Activated naive CD4-positive, alpha-beta T cell treated with anti-CD3 and anti-CD28 coated beads for 36 hours (primary cell): ENCODE results near the gene PARD3B. TPM values are rescaled to one million over a fixed set of nuclear protein-coding genes. Genes with fewer than 3 reads are reported as not detected.

Experiments
- CTCF ChIA-PET: fragments of 350-600 bp; sonication (Branson Sonifier 250); formaldehyde crosslinking; loops from one replicate; lab custom pipeline; 2021; ENCODE audit warnings: antibody characterized with exemption; lab: Charles Lee
- DNase-seq: peaks from one replicate; pipeline ENCODE4 v3.0.0-alpha.2; 2020
- H3K27ac Mint-ChIP-seq: one replicate; pipeline ENCODE4 v1.8.0; 2021; ENCODE audit warnings: mild to moderate bottlenecking, mixed read lengths
- H3K27me3 Mint-ChIP-seq: one replicate; pipeline ENCODE4 v1.8.0; 2021; ENCODE audit warnings: low read depth, mixed read lengths
- H3K36me3 Mint-ChIP-seq: one replicate; pipeline ENCODE4 v1.8.0; 2021; ENCODE audit warnings: low read depth, mixed read lengths
- H3K4me1 Mint-ChIP-seq: one replicate; pipeline ENCODE4 v1.8.0; 2021; ENCODE audit warnings: low read depth, mixed read lengths
- H3K4me3 Mint-ChIP-seq: one replicate; pipeline ENCODE4 v1.8.0; 2021; ENCODE audit warnings: mild to moderate bottlenecking, moderate library complexity, mixed read lengths
- H3K9me3 Mint-ChIP-seq: one replicate; pipeline ENCODE4 v1.8.0; 2021; ENCODE audit warnings: mixed read lengths
- intact Hi-C: fragments of 100-400 bp; cut with micrococcal nuclease; formaldehyde crosslinking; loops from one replicate; pipeline ENCODE4 v1.15.1; 2023
- total RNA-seq, 2 experiments: library from RNA; stranded (reverse); gene quantifications; one replicate each; pipeline ENCODE4 v1.2.3, GENCODE V29; 2021

The PARD3B gene
- total RNA-seq, 2 experiments from 2014 or later, result 0.15 to 0.43 TPM

DNA sequence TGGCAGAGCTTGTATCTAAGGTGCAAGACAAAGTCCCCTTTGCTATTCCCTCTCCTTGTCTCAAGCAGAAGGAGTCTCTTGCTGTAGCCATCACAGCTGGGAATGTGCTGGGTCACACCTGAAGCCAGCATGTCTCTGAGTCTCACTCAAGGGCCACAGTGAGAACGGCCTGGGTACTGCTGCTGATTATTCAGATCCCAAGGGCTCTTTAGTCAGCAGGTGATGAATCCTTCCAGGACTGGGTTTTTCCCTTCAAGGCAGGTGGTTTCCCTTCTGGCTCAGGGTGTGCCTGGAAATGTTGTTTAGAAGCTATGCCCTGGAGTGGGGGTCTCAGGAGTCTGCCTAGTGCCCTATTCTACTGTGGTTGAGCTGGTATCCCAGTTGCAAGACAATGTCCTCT, 356.3 kb downstream of the PARD3B start:
- Mint-ChIP-seq H3K4me3 (no peak overlapping the region), H3K4me1 (peaks cover 9% of the 10 kb centered on the region), H3K9me3 (peaks cover 10% of the 10 kb centered on the region), H3K36me3 (peaks cover 8% of the 10 kb centered on the region), H3K27ac (no peak overlapping the region), H3K27me3 (no peaks in the 10 kb centered on the region)
- DNase-seq, result peak; percentile 24
- CTCF ChIA-PET, result no interaction called here
- intact Hi-C loops, result loop anchor here (2.0 kb wide), 1 partner anchor 69 kb away; no protein-coding TSS in a partner anchor

DNA sequence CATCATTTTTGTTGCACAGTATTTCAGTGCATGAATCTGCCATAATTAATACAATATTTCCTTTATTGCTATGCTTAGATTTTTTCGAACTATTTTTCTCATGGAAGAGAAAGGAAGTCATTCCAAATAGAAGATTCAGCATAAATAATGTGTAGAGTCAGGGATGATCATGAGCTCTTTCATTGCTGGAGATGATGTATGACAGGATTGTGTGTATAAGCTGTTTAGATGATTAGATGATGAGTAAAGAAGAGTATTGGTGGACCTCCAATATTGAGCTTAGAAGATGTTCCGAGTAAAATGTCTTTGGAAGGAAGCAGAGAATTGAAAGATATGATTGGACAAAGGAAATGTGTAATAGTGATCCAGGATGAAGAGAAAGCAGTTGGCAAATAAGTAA, 364.5 kb downstream of the PARD3B start:
- H3K9me3 Mint-ChIP-seq, result no peaks in the 10 kb centered on the region
- no peaks in the 10 kb centered on the region for H3K27me3 Mint-ChIP-seq
- DNase-seq, result no peak
- H3K27ac Mint-ChIP-seq, result no peak overlapping the region
- no peaks in the 10 kb centered on the region for H3K4me1 Mint-ChIP-seq
- no peak overlapping the region for H3K4me3 Mint-ChIP-seq
- CTCF ChIA-PET, result interaction anchor here (0.6 to 1.4 kb wide), 2 partner anchors 17 to 161 kb away, joined by 3 read pairs; no protein-coding TSS in a partner anchor
- intact Hi-C loops, result no loop called here
- H3K36me3 Mint-ChIP-seq, result no peaks in the 10 kb centered on the region

DNA sequence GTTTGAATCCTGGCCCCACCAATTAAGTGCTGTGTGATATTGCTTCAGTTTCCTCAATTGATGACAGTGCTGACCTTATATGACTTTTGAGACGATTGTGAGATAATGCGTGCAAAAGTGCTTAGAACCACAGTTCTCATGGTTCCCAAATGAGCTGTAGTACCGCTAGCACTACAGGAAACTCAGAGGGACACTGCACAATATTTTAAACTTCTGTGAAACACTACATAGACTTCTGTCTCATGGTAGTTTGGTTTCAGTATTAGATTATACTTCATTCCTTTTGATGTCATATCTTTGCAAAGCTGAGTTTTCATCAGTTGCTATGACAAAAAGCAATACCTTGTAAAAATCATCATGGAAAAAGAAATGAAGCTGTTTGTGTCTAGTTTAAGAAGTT, 368.0 kb downstream of the PARD3B start:
- CTCF ChIA-PET, result no interaction called here
- H3K4me3 Mint-ChIP-seq, result no peak overlapping the region
- H3K4me1 Mint-ChIP-seq, result no peaks in the 10 kb centered on the region
- H3K27me3 Mint-ChIP-seq, result no peaks in the 10 kb centered on the region
- no peak for DNase-seq
- intact Hi-C loops, result no loop called here
- H3K27ac Mint-ChIP-seq, result no peak overlapping the region
- H3K9me3 Mint-ChIP-seq, result no peaks in the 10 kb centered on the region
- no peaks in the 10 kb centered on the region for H3K36me3 Mint-ChIP-seq

DNA sequence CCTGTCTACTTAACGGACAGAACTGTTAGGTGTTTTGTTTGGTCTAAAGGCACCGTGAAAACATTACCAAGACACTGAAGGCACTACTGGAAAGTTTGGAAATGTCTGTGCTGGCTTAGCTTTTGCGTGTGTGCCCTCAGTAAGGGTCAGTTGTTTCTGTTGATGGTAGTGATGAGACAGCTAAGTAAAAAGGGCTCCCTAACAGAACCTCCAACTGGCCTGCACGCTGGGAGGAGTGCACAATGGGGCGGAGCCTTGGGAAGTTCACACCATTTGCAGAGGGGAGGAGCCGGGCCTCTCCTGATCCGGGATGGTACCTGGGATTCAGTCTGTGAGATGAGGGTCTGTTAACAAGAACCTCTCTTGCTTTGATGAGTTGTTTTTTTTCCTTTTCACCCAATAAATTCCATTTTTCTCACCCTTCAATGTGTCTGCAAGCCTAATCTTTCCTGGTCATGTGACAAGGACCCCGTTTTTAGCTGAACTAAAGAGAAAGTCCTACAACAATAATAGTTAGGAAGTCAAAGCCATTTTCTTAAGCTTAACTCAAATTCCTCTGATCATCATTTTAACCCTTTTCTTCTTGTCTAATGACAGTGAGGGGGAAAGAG, 368.7 kb downstream of the PARD3B start:
- peaks cover 2% of the 10 kb centered on the region for H3K9me3 Mint-ChIP-seq
- intact Hi-C loops, result no loop called here
- H3K27ac Mint-ChIP-seq, result no peak overlapping the region
- no peaks in the 10 kb centered on the region for H3K27me3 Mint-ChIP-seq
- CTCF ChIA-PET, result no interaction called here
- DNase-seq, result no peak
- no peaks in the 10 kb centered on the region for H3K36me3 Mint-ChIP-seq
- no peaks in the 10 kb centered on the region for H3K4me1 Mint-ChIP-seq
- no peak overlapping the region for H3K4me3 Mint-ChIP-seq

DNA sequence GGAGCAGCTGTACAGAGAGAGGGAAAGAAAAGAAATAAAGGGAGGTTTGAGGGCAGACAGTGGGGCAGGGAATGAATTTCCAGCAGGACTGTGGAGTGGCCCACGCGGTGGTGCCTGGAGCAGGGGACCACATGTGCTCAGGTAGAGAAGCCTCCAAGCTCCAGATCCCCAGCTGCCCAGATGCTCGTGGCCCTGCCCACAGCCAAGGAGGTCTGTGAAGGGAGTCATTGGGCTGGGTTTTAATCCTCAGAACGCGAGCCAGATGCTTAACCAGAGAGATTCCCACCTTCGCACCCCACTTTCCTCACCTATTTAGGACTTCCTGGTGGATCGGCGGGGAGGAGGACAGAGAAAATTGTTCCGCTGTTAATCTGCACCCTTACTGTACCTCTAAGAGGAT, 369.4 kb downstream of the PARD3B start:
- Mint-ChIP-seq H3K27ac (no peak overlapping the region), H3K36me3 (no peaks in the 10 kb centered on the region), H3K9me3 (peaks cover 2% of the 10 kb centered on the region), H3K27me3 (no peaks in the 10 kb centered on the region), H3K4me3 (no peak overlapping the region), H3K4me1 (no peaks in the 10 kb centered on the region)
- intact Hi-C loops, result no loop called here
- CTCF ChIA-PET, result no interaction called here
- DNase-seq, result no peak

DNA sequence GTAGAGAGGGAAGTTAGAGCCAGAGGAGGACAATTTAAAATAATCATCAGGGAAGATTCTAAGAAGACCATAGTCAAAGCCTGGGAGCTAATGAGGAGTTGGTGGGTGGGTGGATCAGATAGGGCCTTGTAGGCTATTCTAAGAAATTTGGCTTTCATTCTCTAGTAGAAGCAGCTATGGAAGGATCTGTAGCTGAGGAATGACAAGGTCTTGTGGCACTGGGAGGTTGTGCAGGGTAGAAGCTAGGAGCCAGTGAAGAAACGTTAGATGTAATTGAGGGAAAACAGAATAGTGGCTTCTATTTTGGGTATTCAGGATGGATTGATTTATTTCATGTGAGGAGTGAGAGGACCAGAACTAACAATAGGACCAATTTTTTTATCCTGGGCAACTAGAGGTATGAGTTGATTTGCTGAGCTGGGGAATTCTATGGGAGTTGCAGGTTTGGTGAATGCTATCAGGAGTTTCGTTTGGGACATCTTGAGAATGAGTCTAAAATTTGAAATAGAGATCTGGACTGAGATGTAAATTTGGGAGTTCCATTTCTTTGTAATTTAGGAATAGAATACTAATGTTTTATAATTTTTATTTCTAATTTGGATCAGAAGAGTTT, 371.9 kb downstream of the PARD3B start:
- H3K9me3 Mint-ChIP-seq, result peaks cover 2% of the 10 kb centered on the region
- H3K36me3 Mint-ChIP-seq, result no peaks in the 10 kb centered on the region
- H3K4me1 Mint-ChIP-seq, result no peaks in the 10 kb centered on the region
- intact Hi-C loops, result no loop called here
- H3K27ac Mint-ChIP-seq, result no peak overlapping the region
- H3K4me3 Mint-ChIP-seq, result no peak overlapping the region
- CTCF ChIA-PET, result no interaction called here
- no peaks in the 10 kb centered on the region for H3K27me3 Mint-ChIP-seq
- no peak for DNase-seq

DNA sequence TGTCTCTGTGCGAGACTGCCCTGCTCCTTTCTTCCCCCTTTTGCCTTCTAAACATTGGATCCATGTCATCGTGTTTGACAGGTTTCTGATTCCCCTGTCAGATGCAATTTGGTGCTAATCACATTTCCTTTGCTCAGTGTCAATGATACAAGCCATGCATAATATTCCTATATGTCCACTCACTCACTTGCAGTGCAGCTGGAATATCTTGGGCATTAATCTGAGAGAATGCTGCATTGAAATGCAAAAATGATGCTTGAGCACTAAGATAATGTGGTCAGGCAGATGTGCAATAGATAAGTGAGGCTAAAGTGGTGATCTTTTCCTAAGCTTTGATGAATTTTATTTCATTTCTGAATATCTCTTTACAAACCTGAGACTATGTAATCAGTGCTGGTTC, 375.5 kb downstream of the PARD3B start:
- CTCF ChIA-PET, result no interaction called here
- intact Hi-C loops, result no loop called here
- DNase-seq, result no peak
- H3K27ac Mint-ChIP-seq, result no peak overlapping the region
- no peaks in the 10 kb centered on the region for H3K27me3 Mint-ChIP-seq
- no peak overlapping the region for H3K4me3 Mint-ChIP-seq
- H3K4me1 Mint-ChIP-seq, result no peaks in the 10 kb centered on the region
- no peaks in the 10 kb centered on the region for H3K36me3 Mint-ChIP-seq
- peaks cover 4% of the 10 kb centered on the region for H3K9me3 Mint-ChIP-seq

DNA sequence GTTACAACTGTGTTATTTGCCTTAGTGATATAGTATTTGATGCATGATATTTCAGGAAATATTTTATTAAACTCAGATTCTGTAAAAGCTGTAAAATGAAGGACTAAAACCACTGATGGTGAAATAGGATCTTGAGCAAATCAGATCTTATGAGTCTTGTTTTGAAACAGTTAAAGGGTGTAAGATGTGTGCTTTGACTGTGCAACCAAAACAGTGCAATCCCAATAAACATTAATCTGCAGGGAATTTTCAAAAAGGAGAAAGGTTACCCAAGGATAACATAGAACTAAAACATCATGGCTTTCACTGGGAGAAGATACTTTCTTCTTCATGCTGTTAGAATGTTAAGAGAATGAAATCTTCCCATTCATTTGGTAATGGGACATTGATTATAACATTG, 378.7 kb downstream of the PARD3B start:
- H3K9me3 Mint-ChIP-seq, result peaks cover 2% of the 10 kb centered on the region
- no peak for DNase-seq
- intact Hi-C loops, result no loop called here
- no peak overlapping the region for H3K4me3 Mint-ChIP-seq
- H3K27me3 Mint-ChIP-seq, result no peaks in the 10 kb centered on the region
- no peaks in the 10 kb centered on the region for H3K36me3 Mint-ChIP-seq
- H3K27ac Mint-ChIP-seq, result no peak overlapping the region
- CTCF ChIA-PET, result no interaction called here
- H3K4me1 Mint-ChIP-seq, result no peaks in the 10 kb centered on the region

DNA sequence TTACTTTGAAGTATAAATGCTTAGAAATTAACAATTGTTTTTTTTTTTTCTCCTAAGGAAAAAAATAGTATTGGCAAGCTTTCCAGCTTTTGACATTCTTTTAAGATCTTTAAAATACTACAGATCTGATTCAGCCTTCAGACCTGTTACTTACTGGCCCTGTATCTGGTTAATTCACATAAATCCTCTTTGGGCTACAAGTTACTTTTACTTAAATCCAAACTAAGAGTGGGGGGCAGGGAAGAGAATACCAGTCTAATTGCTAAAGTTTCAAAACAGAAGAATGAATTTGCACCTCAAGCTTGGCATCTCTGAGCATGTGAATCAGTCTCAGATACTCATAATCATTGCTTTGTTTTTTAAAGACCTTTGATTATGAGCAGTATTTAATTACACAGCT, 386.3 kb downstream of the PARD3B start:
- H3K4me3 Mint-ChIP-seq, result no peak overlapping the region
- peaks cover 11% of the 10 kb centered on the region for H3K4me1 Mint-ChIP-seq
- H3K27ac Mint-ChIP-seq, result no peak overlapping the region
- no peaks in the 10 kb centered on the region for H3K27me3 Mint-ChIP-seq
- intact Hi-C loops, result no loop called here
- H3K9me3 Mint-ChIP-seq, result no peaks in the 10 kb centered on the region
- DNase-seq, result no peak
- no peaks in the 10 kb centered on the region for H3K36me3 Mint-ChIP-seq
- CTCF ChIA-PET, result no interaction called here

DNA sequence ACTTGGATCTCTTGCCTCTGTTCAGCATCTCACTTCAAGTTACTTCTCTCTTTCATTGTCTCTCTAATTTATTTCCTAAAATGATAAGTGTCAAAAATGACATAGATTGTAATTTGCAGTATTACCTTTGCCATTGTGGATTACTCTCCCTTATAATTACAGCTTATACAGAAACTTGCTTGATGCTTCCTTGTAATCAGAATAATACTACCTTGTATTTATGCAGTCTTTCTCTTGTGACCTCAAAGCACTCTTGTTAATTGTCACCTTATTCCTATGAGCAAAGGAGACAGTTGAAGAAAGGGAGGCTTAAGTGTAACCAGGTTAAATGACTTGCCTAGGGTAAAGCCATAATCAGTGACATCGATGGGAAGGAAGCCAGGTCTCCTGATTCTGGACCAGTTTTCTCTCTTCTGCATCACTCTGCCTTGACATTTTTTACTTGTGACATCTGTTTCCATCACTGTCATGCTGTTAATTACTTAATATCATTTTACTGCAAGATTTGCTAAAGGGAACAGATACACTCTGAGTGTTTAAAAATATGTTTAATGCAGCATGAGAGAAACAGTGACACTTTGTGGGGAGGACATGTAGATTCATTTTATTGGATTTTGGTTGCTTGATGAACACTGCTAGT, 388.6 kb downstream of the PARD3B start:
- Mint-ChIP-seq H3K4me1 (peaks cover 11% of the 10 kb centered on the region), H3K36me3 (no peaks in the 10 kb centered on the region)
- intact Hi-C loops, result no loop called here

DNA sequence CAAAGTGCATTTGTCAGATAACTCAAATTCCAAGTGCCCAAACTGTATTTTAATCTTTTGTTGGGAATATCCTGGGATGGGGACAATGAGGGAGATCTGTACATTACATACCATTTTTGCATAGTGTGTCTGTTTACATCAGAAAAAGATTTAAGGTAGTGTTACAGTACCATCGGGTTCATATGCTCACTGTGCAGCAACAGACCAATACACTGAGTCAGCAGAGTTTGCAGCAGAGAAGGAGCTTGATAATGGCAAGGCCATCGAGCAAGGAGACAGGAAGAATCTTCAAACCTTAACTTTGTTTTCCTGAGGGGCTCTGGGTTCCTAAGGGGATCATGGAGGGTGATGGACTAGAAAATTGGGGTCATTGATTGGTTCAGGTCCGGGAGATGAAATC, 399.7 kb downstream of the PARD3B start:
- DNase-seq, result no peak
- H3K4me3 Mint-ChIP-seq, result no peak overlapping the region
- no peak overlapping the region for H3K27ac Mint-ChIP-seq
- peaks cover 47% of the 10 kb centered on the region for H3K4me1 Mint-ChIP-seq
- H3K9me3 Mint-ChIP-seq, result peaks cover 11% of the 10 kb centered on the region
- CTCF ChIA-PET, result no interaction called here
- intact Hi-C loops, result loop anchor here (5.0 kb wide), 1 partner anchor 427 kb away; no protein-coding TSS in a partner anchor
- H3K36me3 Mint-ChIP-seq, result peaks cover 17% of the 10 kb centered on the region
- no peaks in the 10 kb centered on the region for H3K27me3 Mint-ChIP-seq

More for the DNA sequence above, 388.6 kb downstream of the PARD3B start:
- H3K27me3 Mint-ChIP-seq, result no peaks in the 10 kb centered on the region
- no peak overlapping the region for H3K27ac Mint-ChIP-seq
- DNase-seq, result no peak
- H3K9me3 Mint-ChIP-seq, result no peaks in the 10 kb centered on the region
- H3K4me3 Mint-ChIP-seq, result no peak overlapping the region
- CTCF ChIA-PET, result interaction anchor here (0.8 kb wide), 1 partner anchor 43 kb away, joined by 3 read pairs; no protein-coding TSS in a partner anchor

DNA sequence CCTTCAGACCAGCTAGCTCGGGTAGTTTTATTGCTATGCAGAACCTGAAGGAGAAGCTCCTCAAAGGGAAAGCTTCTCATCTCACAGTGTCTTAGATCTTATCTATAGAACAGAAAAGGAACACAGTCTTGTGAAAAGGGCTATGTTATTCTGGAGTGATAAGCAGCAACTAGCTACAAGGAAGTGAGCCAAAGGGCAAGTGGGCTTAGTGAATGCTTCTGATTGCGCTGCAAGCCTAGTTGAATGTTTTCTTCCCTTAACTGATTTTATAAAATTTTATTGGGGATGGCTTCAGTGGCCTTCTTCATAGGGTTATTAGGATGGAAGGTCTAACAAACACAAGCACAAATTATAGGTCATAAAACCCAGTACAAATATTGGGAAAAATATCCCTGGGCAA, 400.1 kb downstream of the PARD3B start:
- H3K27me3 Mint-ChIP-seq, result no peaks in the 10 kb centered on the region
- peaks cover 11% of the 10 kb centered on the region for H3K9me3 Mint-ChIP-seq
- H3K4me1 Mint-ChIP-seq, result peaks cover 47% of the 10 kb centered on the region
- intact Hi-C loops, result loop anchor here (5.0 kb wide), 1 partner anchor 427 kb away; no protein-coding TSS in a partner anchor
- H3K4me3 Mint-ChIP-seq, result no peak overlapping the region
- H3K36me3 Mint-ChIP-seq, result peaks cover 17% of the 10 kb centered on the region
- CTCF ChIA-PET, result no interaction called here
- H3K27ac Mint-ChIP-seq, result no peak overlapping the region
- no peak for DNase-seq
